GM21723 (cell line): ENCODE measurements around the gene CAND2.

Experiments used
- ATAC-seq: cut with Tn5 transposase; IDR thresholded peaks from one replicate; pipeline ENCODE4 v1.9.1; 2021; ENCODE audit warnings: mild to moderate bottlenecking, moderate library complexity; ENCODE audit not compliant: unreplicated experiment

The CAND2 gene

GRCh38 chr3:12796171-12797123 is at the start of gene CAND2:
Gene CAND2 (plus strand): TSS chr3:12796680. CDS start chr3:12796721, 41 bp downstream.
- peak; percentile 67 for ATAC-seq

GRCh38 chr3:12748477-12748876 is 48.0 kb upstream of the CAND2 start:
- no peak for ATAC-seq

DNA sequence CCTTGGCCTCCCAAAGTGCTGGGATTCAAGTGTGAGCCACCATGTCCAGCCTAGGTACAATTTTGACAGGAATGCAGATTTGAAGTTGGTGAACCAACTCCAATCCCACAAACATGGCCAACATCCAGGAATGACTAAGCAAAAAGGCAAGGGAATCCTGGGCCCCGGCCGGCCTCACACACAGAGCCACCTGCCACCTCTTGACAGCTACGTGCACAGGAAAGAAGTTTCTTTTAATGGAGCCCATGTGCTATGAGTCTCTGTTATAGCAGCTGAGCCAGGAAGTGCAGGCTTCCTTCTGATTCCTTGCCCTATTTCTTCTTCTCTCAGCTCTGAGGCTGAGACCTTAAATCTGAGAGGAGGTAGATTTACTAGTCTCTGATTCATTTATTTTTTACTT is 46.3 kb upstream of the CAND2 start:
- peak; percentile 40 for ATAC-seq

GRCh38 chr3:12750658-12751071 is 45.8 kb upstream of the CAND2 start:
- ATAC-seq: peak; percentile 62

DNA sequence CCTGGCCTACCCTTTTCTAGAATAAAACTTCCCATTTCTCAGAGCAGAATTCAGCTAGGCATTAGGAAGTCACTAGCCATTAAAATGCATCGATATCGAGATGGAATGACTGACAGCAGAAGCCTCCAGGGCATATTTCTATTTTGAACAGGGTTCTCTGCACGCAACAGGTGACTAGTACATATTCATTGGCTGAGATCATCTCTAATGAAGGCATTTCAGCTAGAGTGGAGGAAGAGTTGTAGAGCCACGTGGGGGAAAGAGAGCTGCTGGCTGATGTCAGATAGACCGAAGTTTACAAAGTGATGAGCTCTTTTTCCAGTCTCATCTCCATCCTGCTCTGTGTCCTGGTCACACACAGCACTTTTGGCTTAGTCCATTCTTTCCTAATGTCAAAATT is 44.9 kb upstream of the CAND2 start:
- no peak for ATAC-seq

DNA sequence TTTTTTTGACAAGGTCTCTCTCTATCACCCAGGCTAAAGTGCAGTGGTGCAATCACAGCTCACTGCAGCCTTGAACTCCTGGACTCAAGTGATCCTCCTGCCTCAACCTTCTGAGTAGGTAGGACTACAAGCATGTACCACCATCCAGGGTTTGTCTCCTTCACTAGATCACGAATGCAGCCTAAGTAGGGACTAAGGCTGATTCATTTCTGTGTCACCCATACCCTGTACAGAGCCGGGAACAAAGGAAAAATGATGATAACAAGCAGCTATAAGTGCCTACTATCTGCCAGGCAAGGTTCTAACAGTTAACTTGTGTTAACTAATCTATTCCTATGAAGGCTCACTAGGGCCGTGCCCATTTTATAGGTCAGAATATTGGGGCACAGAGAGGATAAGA is 44.4 kb upstream of the CAND2 start:
- ATAC-seq: no peak

GRCh38 chr3:12752809-12753208 is 43.7 kb upstream of the CAND2 start:
- peak; percentile 38 for ATAC-seq

- no peak for ATAC-seq
These were observed 43.0 kb upstream of the CAND2 start for GRCh38 chr3:12753275-12754028.

DNA sequence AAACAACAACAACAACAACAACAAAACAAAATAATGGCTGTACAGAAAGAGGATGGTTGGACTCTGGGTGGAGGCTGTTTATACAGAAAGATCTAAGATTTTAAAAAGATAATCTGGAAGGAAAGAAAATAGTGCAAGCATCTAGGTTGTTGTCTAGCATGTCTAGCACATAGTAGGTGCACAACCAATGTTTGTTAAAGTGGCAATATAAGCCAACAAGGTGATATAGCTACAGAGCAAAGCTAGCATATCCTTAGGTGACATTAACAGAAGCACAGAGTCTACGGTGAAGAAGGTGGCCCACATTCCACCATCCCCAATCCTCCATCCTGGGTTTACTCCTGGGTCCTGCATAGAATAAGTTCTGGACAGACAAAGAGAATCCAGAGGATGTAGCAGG is 42.2 kb upstream of the CAND2 start:
- ATAC-seq: no peak

GRCh38 chr3:12755754-12756153 is 40.7 kb upstream of the CAND2 start:
- no peak for ATAC-seq

DNA sequence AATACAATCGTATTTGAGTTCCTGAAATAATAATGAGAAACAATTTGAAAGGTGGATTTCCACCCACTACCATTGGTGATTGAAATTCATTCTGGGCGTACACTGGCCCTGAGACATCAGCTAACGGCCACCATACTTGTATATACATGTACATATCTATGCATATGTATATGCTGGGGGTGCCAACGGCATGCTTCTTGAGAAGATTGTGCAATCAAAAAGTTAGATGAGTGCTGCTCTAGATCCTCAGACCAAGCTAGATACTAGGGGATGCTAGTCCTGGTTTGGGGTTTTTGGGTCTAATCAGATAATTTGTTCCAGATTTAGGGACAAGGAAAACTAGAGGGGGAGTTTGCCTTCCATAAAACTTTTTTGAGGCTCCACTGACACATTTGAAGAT is 40.3 kb upstream of the CAND2 start:
- no peak for ATAC-seq

DNA sequence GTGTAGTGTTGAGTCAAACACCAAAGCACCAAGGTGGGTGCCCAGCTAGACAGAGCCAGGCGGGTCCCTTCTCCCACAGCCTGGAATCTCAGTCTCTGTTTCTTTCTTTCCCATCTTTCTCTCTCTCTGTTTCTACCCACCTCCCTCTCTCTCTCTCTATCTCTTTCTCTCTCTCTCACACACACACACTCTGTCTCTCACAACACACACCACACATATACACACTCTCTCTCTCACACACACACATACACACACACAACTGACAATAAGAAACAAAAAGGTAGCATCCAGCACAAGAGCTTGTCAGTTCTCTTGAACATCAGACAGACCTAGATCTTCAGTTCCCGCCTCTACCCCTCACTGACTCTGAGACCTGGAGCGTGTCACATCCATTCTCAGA is 39.8 kb upstream of the CAND2 start:
- no peak for ATAC-seq

DNA sequence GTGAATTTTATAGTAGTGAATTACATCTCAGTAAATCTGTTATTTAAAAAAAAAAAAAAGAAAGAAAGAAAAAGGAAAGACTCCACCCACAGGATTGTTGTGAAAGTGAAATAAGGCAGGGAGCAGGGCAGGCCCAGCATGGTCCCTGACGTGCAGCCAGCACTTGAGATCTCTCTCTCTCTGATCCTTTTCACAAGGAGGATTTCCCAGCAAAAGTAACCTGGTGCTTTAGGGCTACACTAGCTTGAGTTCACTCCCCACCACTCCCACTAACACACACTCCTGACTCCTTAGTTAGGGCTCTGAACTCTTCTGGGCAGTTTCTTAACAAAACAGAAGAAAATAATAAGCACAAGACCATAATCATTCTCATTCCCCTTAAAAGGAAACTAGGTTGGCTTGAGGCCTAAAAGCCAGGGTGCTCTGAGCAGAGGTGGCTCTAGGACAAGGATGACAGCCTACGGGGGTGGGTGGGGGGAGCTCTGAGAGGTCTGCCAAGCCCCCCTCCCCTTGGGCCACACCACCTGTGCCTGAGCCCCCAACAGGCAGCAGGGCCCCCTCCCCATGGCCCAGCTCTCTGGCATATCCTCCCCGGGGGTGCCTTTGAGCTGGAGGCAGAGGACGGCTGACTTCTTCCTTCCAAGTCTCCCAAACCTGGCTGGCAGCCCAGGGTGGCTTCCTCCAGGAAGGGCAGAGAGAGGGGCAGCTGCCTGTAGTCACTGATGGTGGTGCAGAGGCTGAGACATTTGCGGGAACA is 38.3 kb upstream of the CAND2 start:
- ATAC-seq: peak; percentile 51

DNA sequence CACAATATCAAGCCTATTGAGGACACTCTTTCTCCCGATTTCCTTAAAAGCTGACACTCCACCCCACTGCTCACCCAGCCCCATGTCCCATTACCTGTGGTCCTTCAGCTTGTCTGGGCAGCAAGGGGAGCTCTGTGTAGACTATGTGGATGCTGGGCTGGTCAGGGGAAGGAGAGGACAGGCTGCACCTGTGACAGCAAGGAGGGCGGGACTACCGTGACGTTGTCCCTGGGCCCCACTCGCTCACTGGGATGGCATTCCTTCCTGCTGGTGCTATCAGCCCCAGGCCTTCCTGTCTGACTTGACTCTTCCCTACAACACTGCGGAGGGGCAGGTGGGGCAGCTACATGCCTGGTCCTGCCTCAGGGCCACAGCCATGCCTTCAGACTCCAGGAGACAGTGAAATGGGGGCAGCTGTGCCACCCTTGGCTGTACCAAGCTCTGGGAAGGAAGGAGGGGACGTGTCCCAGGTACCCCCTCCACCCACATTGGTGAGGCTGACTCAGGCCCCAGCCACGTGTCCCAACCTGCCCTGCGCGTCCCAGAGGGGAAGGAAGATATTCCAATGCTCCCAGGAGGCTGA is 37.3 kb upstream of the CAND2 start, which contains the start of gene TMEM40:
TSS of gene TMEM40 (minus strand) at position 163 of the 583 bp plus-strand sequence. CDS start 9,427 bp downstream, outside the sequence.
- ATAC-seq: no peak

GRCh38 chr3:12759693-12760565 is 36.6 kb upstream of the CAND2 start:
- no peak for ATAC-seq

GRCh38 chr3:12764171-12764776 is 32.2 kb upstream of the CAND2 start:
- no peak for ATAC-seq

- ATAC-seq: no peak
These were observed 29.9 kb upstream of the CAND2 start for GRCh38 chr3:12766541-12766940.

DNA sequence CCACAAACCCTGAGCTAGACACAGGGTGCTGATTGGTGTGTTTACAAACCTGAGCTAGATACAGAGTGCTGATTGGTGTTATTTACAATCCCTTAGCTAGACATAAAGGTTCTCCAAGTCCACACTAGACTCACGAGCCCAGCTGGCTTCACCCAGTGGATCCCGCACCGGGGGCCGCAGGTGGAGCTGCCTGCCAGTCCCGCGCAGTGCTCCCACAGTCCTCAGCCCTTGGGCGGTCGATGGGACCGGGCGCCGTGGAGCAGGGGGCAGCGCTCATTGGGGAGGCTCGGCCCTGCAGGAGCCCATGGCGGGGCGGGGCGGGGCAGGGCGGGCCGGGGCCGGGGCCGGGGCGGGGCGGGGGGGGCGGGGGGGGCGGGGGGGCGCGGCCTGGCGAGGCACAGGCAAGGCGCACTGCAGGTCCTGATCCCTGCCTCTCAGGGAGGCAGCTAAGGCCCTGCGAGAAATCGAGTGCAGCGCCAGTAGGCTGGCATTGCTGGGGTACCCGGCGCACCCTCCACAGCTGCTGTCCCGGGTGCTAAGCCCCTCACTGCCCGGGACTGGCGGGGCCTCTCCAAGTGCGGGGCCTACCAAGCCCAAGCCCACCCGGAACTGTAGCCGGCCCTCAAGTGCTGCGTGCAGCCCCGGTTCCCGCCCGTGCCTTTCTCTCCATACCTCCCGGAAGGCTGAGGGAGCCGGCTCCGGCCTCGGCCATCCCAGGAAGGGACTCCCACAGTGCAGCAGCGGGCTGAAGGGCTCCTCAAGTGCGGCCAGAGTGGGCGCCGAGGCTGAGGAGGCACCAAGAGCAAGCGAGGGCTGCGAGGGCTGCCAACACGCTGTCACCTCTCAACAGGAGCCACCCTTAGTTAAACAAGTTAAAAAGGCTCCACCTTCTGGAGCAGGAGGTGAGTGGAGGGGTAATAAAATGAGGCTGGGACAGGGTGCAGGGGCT is 27.6 kb upstream of the CAND2 start:
- ATAC-seq: no peak
